Measurements from ENCODE around the gene TBC1D17. TPM values are rescaled to one million over a fixed set of nuclear protein-coding genes. Genes with fewer than 3 reads are reported as not detected.
A peak's percentile ranks its signal among the peaks of the same experiment; 100 is the strongest.
"Not testable (repeated sequence)": the region's sequence is repeated elsewhere in the genome, so short reads cannot be mapped to it uniquely, and the experiment has no call there.

Gene TBC1D17
- total RNA-seq, 1 donor from 2014 or later, result 7.3 TPM

- H3K9ac ChIP-seq (ENCODE audit: low read depth in 1 of 3, low read length in 3 of 3), result peak overlapping the region in 1 of 3 donors; percentile 16
- not testable (repeated sequence) for H3K4me3 ChIP-seq (ENCODE audit: low read length in 3 of 3); H3K27ac ChIP-seq (ENCODE audit: low read depth, low read length); H3K27me3 ChIP-seq (ENCODE audit: control insufficient read depth in 3 of 3, insufficient read depth in 3 of 3, low read length in 3 of 3); H3K9me3 ChIP-seq (ENCODE audit: control insufficient read depth in 3 of 3, low read length in 3 of 3)
- H3K4me1 ChIP-seq (ENCODE audit: control insufficient read depth in 3 of 3, insufficient read depth in 3 of 3, low read length in 3 of 3), result peaks cover 29 to 61% (median 40%) of the 10 kb centered on the region in 3 donors
- peaks cover 19 to 30% (median 29%) of the 10 kb centered on the region in 3 donors for H3K36me3 ChIP-seq (ENCODE audit: control insufficient read depth in 3 of 3, insufficient read depth in 3 of 3, low read length in 3 of 3)
These were observed 47.3 kb downstream of the TBC1D17 start for GRCh38 chr19:49924881-49925210.

GRCh38 chr19:49925486-49925885 is 48.0 kb downstream of the TBC1D17 start:
- Histone ChIP-seq H3K36me3 (ENCODE audit: control insufficient read depth in 3 of 3, insufficient read depth in 3 of 3, low read length in 3 of 3) (peaks cover 19 to 30% (median 26%) of the 10 kb centered on the region in 3 donors), H3K9ac (ENCODE audit: low read depth in 1 of 3, low read length in 3 of 3) (no peak overlapping the region), H3K4me1 (ENCODE audit: control insufficient read depth in 3 of 3, insufficient read depth in 3 of 3, low read length in 3 of 3) (peaks cover 29 to 62% (median 40%) of the 10 kb centered on the region in 3 donors), H3K4me3 (ENCODE audit: low read length in 3 of 3) (no peak overlapping the region), H3K9me3 (ENCODE audit: control insufficient read depth in 3 of 3, low read length in 3 of 3) (no peaks in the 10 kb centered on the region), H3K27me3 (ENCODE audit: control insufficient read depth in 3 of 3, insufficient read depth in 3 of 3, low read length in 3 of 3) (no peaks in the 10 kb centered on the region), H3K27ac (ENCODE audit: low read depth, low read length) (no peak overlapping the region)

- Histone ChIP-seq H3K4me1 (ENCODE audit: control insufficient read depth in 3 of 3, insufficient read depth in 3 of 3, low read length in 3 of 3) (peaks cover 29 to 63% (median 40%) of the 10 kb centered on the region in 3 donors), H3K9me3 (ENCODE audit: control insufficient read depth in 3 of 3, low read length in 3 of 3) (no peaks in the 10 kb centered on the region), H3K9ac (ENCODE audit: low read depth in 1 of 3, low read length in 3 of 3) (no peak overlapping the region), H3K27ac (ENCODE audit: low read depth, low read length) (no peak overlapping the region), H3K27me3 (ENCODE audit: control insufficient read depth in 3 of 3, insufficient read depth in 3 of 3, low read length in 3 of 3) (no peaks in the 10 kb centered on the region), H3K36me3 (ENCODE audit: control insufficient read depth in 3 of 3, insufficient read depth in 3 of 3, low read length in 3 of 3) (peaks cover 19 to 32% (median 23%) of the 10 kb centered on the region in 3 donors), H3K4me3 (ENCODE audit: low read length in 3 of 3) (no peak overlapping the region)
These were observed 49.0 kb downstream of the TBC1D17 start for GRCh38 chr19:49926515-49926914.

GRCh38 chr19:49927526-49928264 is 50.2 kb downstream of the TBC1D17 start:
- Histone ChIP-seq H3K4me3 (ENCODE audit: low read length in 3 of 3) (peak overlapping the region; percentile 9 to 45 (median 23)), H3K36me3 (ENCODE audit: control insufficient read depth in 3 of 3, insufficient read depth in 3 of 3, low read length in 3 of 3) (peaks cover 19 to 29% (median 19%) of the 10 kb centered on the region in 3 donors), H3K27me3 (ENCODE audit: control insufficient read depth in 3 of 3, insufficient read depth in 3 of 3, low read length in 3 of 3) (no peaks in the 10 kb centered on the region), H3K9me3 (ENCODE audit: control insufficient read depth in 3 of 3, low read length in 3 of 3) (no peaks in the 10 kb centered on the region), H3K4me1 (ENCODE audit: control insufficient read depth in 3 of 3, insufficient read depth in 3 of 3, low read length in 3 of 3) (peaks cover 25 to 53% (median 32%) of the 10 kb centered on the region in 3 donors), H3K9ac (ENCODE audit: low read depth in 1 of 3, low read length in 3 of 3) (peak overlapping the region; percentile 4 to 20 (median 7)), H3K27ac (ENCODE audit: low read depth, low read length) (peak overlapping the region; percentile 88)

- Histone ChIP-seq H3K9me3 (ENCODE audit: control insufficient read depth in 3 of 3, low read length in 3 of 3) (no peaks in the 10 kb centered on the region), H3K27me3 (ENCODE audit: control insufficient read depth in 3 of 3, insufficient read depth in 3 of 3, low read length in 3 of 3) (no peaks in the 10 kb centered on the region), H3K9ac (ENCODE audit: low read depth in 1 of 3, low read length in 3 of 3) (peak within 1 kb of the TSS; percentile 88 to 98 (median 91)), H3K4me3 (ENCODE audit: low read length in 3 of 3) (peak within 1 kb of the TSS; percentile 88 to 95 (median 88)), H3K4me1 (ENCODE audit: control insufficient read depth in 3 of 3, insufficient read depth in 3 of 3, low read length in 3 of 3) (peaks cover 23 to 40% (median 26%) of the 10 kb centered on the region in 3 donors), H3K36me3 (ENCODE audit: control insufficient read depth in 3 of 3, insufficient read depth in 3 of 3, low read length in 3 of 3) (peaks cover 10 to 17% (median 12%) of the 10 kb centered on the region in 3 donors), H3K27ac (ENCODE audit: low read depth, low read length) (peak within 1 kb of the TSS; percentile 88)
These were observed 51.7 kb downstream of the TBC1D17 start, which contains the start of the genes ATF5 and NUP62 for GRCh38 chr19:49929121-49929610. Gene ATF5 (plus strand): TSS chr19:49929205. CDS start chr19:49930851, 1,646 bp downstream. Gene NUP62 (minus strand): TSS chr19:49929504. CDS start chr19:49909807, 19,697 bp downstream.

- no peaks in the 10 kb centered on the region for H3K9me3 ChIP-seq (ENCODE audit: control insufficient read depth in 3 of 3, low read length in 3 of 3)
- H3K27me3 ChIP-seq (ENCODE audit: control insufficient read depth in 3 of 3, insufficient read depth in 3 of 3, low read length in 3 of 3), result no peaks in the 10 kb centered on the region
- peaks cover 10 to 17% (median 11%) of the 10 kb centered on the region in 3 donors for H3K36me3 ChIP-seq (ENCODE audit: control insufficient read depth in 3 of 3, insufficient read depth in 3 of 3, low read length in 3 of 3)
- H3K4me3 ChIP-seq (ENCODE audit: low read length in 3 of 3), result peak overlapping the region; percentile 88 to 95 (median 88)
- peak overlapping the region; percentile 88 for H3K27ac ChIP-seq (ENCODE audit: low read depth, low read length)
- H3K9ac ChIP-seq (ENCODE audit: low read depth in 1 of 3, low read length in 3 of 3), result peak overlapping the region; percentile 88 to 98 (median 91)
- H3K4me1 ChIP-seq (ENCODE audit: control insufficient read depth in 3 of 3, insufficient read depth in 3 of 3, low read length in 3 of 3), result peaks cover 17 to 34% (median 22%) of the 10 kb centered on the region in 3 donors
These were observed 52.3 kb downstream of the TBC1D17 start for GRCh38 chr19:49929611-49930482.

- Histone ChIP-seq H3K9me3 (ENCODE audit: control insufficient read depth in 3 of 3, low read length in 3 of 3) (no peaks in the 10 kb centered on the region), H3K9ac (ENCODE audit: low read depth in 1 of 3, low read length in 3 of 3) (no peak overlapping the region), H3K4me3 (ENCODE audit: low read length in 3 of 3) (peak overlapping the region in 2 of 3 donors; percentile 88 to 95), H3K4me1 (ENCODE audit: control insufficient read depth in 3 of 3, insufficient read depth in 3 of 3, low read length in 3 of 3) (peaks cover 17 to 30% (median 18%) of the 10 kb centered on the region in 3 donors), H3K27ac (ENCODE audit: low read depth, low read length) (peak overlapping the region; percentile 88), H3K27me3 (ENCODE audit: control insufficient read depth in 3 of 3, insufficient read depth in 3 of 3, low read length in 3 of 3) (no peaks in the 10 kb centered on the region), H3K36me3 (ENCODE audit: control insufficient read depth in 3 of 3, insufficient read depth in 3 of 3, low read length in 3 of 3) (peaks cover 10 to 17% (median 11%) of the 10 kb centered on the region in 3 donors)
These were observed 53.0 kb downstream of the TBC1D17 start for GRCh38 chr19:49930483-49931011.

- H3K4me1 ChIP-seq (ENCODE audit: control insufficient read depth in 3 of 3, insufficient read depth in 3 of 3, low read length in 3 of 3), result peaks cover 17 to 29% (median 18%) of the 10 kb centered on the region in 3 donors
- H3K9ac ChIP-seq (ENCODE audit: low read depth in 1 of 3, low read length in 3 of 3), result no peak overlapping the region
- H3K27ac ChIP-seq (ENCODE audit: low read depth, low read length), result no peak overlapping the region
- peaks cover 10 to 15% (median 11%) of the 10 kb centered on the region in 3 donors for H3K36me3 ChIP-seq (ENCODE audit: control insufficient read depth in 3 of 3, insufficient read depth in 3 of 3, low read length in 3 of 3)
- H3K4me3 ChIP-seq (ENCODE audit: low read length in 3 of 3), result no peak overlapping the region
- no peaks in the 10 kb centered on the region for H3K27me3 ChIP-seq (ENCODE audit: control insufficient read depth in 3 of 3, insufficient read depth in 3 of 3, low read length in 3 of 3)
- H3K9me3 ChIP-seq (ENCODE audit: control insufficient read depth in 3 of 3, low read length in 3 of 3), result no peaks in the 10 kb centered on the region
These were observed 54.0 kb downstream of the TBC1D17 start for GRCh38 chr19:49931293-49932040.

- Histone ChIP-seq H3K4me3 (ENCODE audit: low read length in 3 of 3) (no peak overlapping the region), H3K36me3 (ENCODE audit: control insufficient read depth in 3 of 3, insufficient read depth in 3 of 3, low read length in 3 of 3) (peaks cover 6 to 12% (median 9%) of the 10 kb centered on the region in 3 donors), H3K27ac (ENCODE audit: low read depth, low read length) (no peak overlapping the region), H3K9ac (ENCODE audit: low read depth in 1 of 3, low read length in 3 of 3) (no peak overlapping the region), H3K4me1 (ENCODE audit: control insufficient read depth in 3 of 3, insufficient read depth in 3 of 3, low read length in 3 of 3) (peaks cover 15 to 23% (median 17%) of the 10 kb centered on the region in 3 donors), H3K27me3 (ENCODE audit: control insufficient read depth in 3 of 3, insufficient read depth in 3 of 3, low read length in 3 of 3) (no peaks in the 10 kb centered on the region), H3K9me3 (ENCODE audit: control insufficient read depth in 3 of 3, low read length in 3 of 3) (no peaks in the 10 kb centered on the region)
These were observed 54.5 kb downstream of the TBC1D17 start for GRCh38 chr19:49932041-49932451.
